Measurements from ENCODE around the gene H2BW2. TPM values are rescaled to one million over a fixed set of nuclear protein-coding genes. Genes with fewer than 3 reads are reported as not detected.

H2BW2 gene
- not detected for total RNA-seq

GRCh38 chrX:104039689-104040505 lies at the start of gene H2BW2:
H2BW2 (plus strand) TSS chrX:104039956; CDS start chrX:104039995, 39 bp downstream.

DNA sequence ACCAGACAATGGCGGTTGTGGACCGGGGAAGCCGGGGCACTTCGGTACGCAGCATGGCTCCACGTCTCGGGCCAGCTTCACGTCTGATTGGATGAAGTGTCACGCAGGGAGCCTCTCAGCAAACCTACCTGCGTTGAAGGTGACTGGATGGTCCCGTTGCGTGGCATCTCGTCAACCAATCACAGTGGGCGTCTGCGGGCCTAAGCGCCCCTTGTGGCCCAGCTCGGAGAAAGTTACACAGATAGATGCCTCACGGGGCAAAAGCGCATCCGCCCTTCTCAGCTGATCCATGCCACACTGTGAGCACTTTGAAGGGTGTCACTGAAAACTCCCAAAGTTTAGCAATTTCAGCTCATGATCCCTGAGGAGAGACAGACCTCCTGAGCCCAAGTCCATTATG lies 26.1 kb upstream of the H2BW2 start, which contains the start of gene H2BW1:
Gene H2BW1 (minus strand): TSS at position 103 of the 400 bp plus-strand sequence. CDS start 132 bp downstream, outside the sequence.

GRCh38 chrX:104075778-104076445 lies 36.2 kb downstream of the H2BW2 start, which contains the start of gene TMSB15C:
TMSB15C (minus strand) TSS chrX:104076236.

Other genes starting within 250 kb of the H2BW2 start
- gene RAB9B, start 207.7 kb upstream of the H2BW2 start, total RNA-seq, result 18.5 TPM
- 12.9 TPM for gene TMSB15B, start 77.3 kb upstream of the H2BW2 start, total RNA-seq
- gene H2BW1, start 26.2 kb upstream of the H2BW2 start, total RNA-seq, result not detected
- gene TMSB15C, start 36.3 kb downstream of the H2BW2 start, total RNA-seq, result 12.6 TPM
- gene ZCCHC18, start 72.6 kb downstream of the H2BW2 start, total RNA-seq, result 8.0 TPM
- gene SLC25A53, start 117.1 kb downstream of the H2BW2 start, total RNA-seq, result 35.8 TPM
- 44.3 TPM for gene FAM199X, start 126.5 kb downstream of the H2BW2 start, total RNA-seq
- not detected for gene ESX1, start 215.0 kb downstream of the H2BW2 start, total RNA-seq

Data from camera-type eye (tissue), 1 donor.